Activated CD4-positive, alpha-beta T cell treated with anti-CD3 and anti-CD28 coated beads, Interleukin-2, Interleukin-4, amounts not matched to agents 100 ng/mL and 50 ng/mL, durations not matched to agents 16 hours and 8 hours (primary cell): Measurements from ENCODE around the gene TSPAN11.
"Not testable (repeated sequence)": the region's sequence is repeated elsewhere in the genome, so short reads cannot be mapped to it uniquely, and the experiment has no call there.

Source experiments
- DNase-seq: peaks from one replicate; pipeline ENCODE4 v3.0.0-alpha.2; 2020; ENCODE audit warnings: low spot score

Gene TSPAN11

DNA sequence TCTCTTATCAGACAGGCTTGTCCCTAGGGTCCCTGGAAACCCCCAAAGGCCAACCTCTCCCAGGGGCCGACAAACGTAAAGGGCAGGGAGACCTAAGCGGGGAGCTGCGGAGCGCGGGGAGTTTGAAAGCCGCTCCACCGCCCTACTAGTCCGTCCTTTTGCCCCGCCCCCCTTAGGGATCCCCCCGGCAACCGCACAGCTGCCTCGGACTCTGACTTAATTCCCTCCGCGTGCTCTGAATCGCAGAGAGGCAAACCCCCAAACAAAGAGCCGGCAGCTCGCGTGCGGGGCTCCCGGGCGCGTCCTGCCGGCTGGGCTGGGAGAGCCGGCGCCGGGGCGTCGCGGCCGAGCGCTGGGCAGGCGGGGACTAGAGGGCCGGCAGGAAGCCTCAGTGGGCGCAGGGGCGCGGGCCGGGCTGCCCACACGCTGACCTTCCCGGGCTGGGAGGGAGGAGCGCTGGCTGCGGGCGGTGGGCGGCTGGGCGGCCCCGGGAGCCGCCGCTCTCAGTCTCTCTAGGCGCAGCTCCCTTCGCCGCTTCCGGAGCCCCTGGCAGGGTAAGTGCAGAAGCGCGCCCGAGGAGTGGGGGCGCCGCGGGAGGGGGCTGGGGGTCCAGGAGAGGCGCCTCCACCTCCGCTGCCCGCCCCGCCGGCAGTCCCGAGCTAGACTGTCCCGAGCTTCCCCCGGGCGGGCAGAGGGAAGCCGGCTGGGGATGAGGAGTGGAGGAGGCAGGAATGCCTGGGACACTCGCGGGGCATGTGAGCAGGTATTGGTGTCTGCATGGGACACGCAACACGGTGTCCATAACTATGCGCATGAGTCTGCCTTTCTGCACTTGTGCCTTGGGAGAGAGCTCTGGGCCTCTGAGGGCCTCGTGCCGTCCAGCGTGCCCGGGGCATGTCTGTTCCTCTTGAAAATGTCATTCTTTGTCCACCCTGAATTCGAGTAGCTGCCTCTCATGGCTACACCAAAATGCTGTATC, at the start of gene TSPAN11:
Gene TSPAN11, plus strand, starts transcription at position 506 of the 979 bp plus-strand sequence. CDS start 27,244 bp downstream, outside the sequence.
- DNase-seq, result no peak

GRCh38 chr12:30877105-30877875, 49.3 kb upstream of the TSPAN11 start:
- no peak for DNase-seq

GRCh38 chr12:30878024-30878423, 48.5 kb upstream of the TSPAN11 start:
- DNase-seq, result no peak

DNA sequence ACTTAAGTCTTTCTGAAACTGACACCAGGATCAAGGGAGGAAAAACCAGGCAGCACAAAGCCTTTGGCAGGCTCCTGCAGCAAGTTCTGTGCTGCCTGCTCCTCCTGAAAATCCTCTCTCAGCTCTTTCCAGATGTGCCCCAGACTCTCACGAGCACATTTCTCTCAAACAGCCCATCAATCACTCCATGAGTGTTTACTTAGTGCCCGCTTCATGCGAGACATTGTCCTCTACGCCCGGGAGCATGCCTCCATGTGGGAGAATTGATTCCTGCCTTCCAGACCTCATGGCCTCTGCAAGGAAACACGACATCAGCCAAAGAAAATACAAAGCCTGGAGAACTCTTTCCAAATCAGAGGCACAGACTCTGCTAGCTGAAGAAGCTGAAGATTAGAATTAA, 46.5 kb upstream of the TSPAN11 start:
- no peak for DNase-seq

DNA sequence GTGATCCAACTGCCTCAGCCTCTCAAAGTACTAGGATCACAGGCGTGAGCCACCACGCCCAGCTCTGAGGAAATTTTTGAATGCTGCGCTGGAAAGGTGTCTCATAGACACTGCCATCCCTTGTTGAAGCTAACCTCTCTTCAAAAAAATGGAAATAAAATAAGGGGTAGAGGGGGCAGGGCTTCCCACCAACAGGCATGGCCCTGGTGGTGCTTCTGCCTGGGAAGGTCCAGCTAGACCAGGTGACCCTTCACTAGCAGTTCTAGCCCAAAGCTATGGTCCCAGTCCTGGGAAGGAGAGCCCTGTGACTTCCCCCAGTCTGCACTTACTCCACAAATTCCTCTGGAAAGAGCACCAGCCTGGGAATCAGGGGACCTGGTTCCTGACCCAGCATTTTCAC, 45.7 kb upstream of the TSPAN11 start:
- DNase-seq, result no peak

DNA sequence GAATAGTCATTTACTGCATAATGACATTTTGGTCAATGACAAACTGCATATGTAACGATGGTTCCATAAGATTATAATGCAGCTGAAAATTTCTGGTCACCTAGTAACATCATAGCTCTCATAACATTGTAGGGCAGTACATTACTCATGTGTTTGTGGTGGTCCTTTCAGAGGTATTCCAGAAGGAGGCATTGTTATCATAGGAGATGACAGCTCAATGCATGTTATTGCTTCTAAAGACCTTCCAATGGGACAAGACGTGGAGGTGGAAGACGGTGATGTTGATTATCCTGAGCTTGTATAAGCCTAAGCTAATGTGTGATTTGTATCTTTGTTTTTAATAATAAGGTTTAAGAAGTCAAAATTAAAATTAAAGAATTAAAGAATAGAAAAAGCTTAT, 43.8 kb upstream of the TSPAN11 start:
- no peak for DNase-seq

- DNase-seq, result no peak
These were observed 41.7 kb upstream of the TSPAN11 start for GRCh38 chr12:30884799-30885198.

GRCh38 chr12:30885321-30885720, 41.2 kb upstream of the TSPAN11 start:
- no peak for DNase-seq

GRCh38 chr12:30887226-30887625, 39.3 kb upstream of the TSPAN11 start:
- no peak for DNase-seq

GRCh38 chr12:30888241-30888640, 38.3 kb upstream of the TSPAN11 start:
- no peak for DNase-seq

DNA sequence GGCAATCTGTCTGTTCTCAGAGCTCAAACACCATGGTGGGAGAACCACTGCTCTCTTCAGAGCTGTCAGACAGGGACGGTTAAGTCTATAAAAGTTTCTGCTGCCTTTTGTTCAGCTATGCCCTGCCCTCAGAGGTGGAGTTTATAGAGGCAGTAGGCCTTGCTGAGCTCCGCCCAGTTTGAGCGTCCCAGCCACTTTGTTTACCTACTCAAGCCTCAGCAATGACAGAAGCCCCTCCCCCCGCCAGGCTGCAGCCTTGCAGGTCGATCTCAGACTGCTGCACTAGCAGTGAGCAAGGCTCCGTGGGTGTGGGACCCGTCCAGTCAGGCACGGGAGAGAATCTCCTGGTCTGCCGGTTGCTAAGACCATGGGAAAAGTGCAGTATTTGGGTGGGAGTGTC, 32.0 kb upstream of the TSPAN11 start:
- DNase-seq, result not testable (repeated sequence)

DNA sequence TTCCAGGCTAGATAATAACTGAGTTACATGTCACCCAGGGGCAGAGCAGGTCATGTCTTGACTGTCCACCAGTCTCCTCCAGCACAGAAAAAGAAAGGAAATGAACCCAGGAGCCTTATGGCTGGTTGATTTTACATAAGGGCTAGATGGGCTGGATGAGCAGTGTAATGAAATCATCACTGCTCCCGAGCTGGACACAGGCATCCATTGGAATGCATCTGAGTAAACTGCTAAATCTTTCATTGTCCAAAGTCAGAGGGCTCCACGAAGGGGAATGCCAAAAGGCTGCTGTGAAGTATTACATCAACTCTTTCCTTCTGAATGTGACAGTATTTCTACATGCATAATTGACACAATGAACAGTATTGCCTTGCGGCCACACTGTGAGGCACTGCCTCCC, 30.1 kb upstream of the TSPAN11 start:
- DNase-seq, result no peak

DNA sequence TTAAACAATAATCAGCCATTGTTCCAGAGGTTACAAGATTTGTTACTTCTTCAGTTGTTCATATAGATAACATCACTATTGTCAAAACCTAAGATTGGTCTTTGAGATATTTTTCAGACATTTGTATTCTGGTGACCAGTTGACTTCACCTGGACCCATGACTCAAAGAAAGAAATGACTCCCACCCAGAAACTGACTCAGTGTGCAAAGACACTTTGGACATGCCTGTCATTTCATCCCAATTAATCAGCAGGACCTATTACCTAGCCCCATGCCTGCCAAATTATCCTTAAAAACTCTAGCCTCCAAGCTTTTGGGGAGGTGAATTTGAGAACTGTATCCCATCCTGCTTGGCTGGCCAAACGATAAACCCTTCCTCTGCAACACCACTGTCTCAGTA, 27.7 kb upstream of the TSPAN11 start:
- DNase-seq, result no peak

DNA sequence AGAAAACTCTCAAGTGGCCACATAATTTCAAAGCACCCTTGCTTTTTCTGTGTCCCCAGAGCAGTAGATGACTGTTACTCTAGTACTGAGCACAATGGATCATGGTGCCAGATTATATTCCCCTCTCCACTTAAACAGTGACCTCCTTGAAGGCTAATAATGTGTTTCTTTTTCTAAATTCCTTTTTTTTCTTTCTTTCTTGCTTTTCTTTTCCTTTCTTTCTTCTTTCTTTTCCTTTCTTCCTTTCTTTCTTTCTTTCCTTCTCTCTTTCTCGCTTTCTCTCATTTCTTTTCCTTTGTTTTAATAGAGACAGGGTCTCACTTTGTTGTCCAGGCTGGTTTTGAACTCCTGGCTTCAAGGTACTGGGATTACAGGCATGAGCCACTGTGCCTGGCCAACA, 26.2 kb upstream of the TSPAN11 start:
- DNase-seq, result no peak

- no peak for DNase-seq
These were observed 24.5 kb upstream of the TSPAN11 start for GRCh38 chr12:30902001-30902400.

- no peak for DNase-seq
These were observed 24.0 kb upstream of the TSPAN11 start for GRCh38 chr12:30902596-30902995.

GRCh38 chr12:30905463-30906009, 21.0 kb upstream of the TSPAN11 start:
- DNase-seq, result no peak

DNA sequence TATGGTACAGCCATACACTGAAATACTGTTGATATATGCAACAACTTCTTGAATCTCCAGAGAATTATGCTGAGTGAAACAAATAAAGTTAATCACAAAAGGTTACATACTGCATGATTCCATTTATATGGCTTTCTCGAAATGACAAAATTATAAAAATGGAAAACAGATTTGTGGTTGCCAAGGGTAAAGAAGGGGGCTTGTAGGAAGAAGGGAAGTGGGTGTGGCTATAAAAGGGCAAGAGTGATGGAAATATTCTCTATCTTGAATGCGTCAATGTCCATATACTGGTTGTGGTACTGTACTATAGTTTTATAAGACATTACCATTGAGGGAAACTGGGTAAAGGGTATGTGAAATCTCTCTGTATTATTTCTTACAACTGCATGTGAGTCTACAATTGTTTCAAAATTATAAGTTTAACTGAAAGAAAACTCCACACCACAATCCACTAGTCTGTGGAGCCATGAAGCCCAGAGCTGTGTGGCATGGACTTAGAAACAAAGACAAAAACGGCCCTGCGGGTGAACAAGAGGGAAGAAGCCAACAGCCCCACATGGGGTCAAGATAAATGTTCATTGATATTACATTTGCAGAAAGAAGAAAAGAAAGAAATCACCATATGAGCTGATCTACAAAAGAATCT, 18.3 kb upstream of the TSPAN11 start:
- DNase-seq, result no peak

- DNase-seq, result no peak
These were observed 17.7 kb upstream of the TSPAN11 start for GRCh38 chr12:30908722-30909348.

DNA sequence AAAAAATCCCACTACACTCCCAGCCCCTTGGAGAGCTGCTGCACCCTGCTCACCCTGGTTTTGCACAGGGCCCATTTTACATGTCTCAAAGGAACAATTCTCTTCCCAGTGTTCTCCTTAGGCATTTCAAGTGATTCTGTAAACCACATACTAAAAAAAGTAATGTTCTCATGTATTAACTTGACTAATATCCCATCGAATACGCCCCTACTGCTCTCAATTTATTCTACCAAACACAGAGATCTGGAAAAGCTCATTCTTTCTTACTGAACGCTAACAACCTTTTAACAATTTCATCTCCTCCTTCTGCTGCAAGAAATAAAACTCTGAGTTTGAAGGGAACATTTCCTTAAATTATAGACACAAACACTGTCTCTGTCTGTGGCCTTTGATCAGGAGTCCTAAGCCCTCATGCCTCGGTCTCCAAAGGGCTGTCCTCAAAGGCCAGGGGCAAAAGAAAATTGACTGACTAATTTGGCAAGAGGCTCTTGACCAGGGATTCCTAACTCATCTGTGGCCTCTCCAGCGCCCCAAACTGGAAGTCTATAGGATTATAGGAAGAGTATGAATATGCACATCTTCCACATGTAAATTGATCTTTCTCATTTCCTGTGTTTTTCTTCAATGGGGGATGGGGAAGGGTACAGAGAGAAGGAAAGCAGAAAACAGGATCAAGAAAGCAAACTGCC, 17.1 kb upstream of the TSPAN11 start:
- DNase-seq, result no peak

DNA sequence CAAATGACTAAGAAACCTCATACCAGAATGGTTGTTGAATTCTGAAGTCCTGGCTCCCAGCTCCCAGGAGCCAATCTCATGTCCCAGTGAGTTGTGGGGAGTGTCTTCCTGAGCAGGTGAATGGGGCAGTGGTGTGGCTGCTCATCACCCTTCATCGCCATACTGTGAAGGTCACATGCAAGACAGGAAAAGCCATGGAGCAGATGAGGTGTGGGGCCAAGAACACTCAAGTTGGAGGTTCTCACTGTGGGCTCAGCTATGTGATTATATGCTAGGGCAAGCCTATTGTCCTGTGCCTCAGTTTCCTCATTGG, 16.6 kb upstream of the TSPAN11 start:
- no peak for DNase-seq
